ENCODE results near the gene ADCK2.
"Not testable (repeated sequence)": the region's sequence is repeated elsewhere in the genome, so short reads cannot be mapped to it uniquely, and the experiment has no call there.

The ADCK2 gene

DNA sequence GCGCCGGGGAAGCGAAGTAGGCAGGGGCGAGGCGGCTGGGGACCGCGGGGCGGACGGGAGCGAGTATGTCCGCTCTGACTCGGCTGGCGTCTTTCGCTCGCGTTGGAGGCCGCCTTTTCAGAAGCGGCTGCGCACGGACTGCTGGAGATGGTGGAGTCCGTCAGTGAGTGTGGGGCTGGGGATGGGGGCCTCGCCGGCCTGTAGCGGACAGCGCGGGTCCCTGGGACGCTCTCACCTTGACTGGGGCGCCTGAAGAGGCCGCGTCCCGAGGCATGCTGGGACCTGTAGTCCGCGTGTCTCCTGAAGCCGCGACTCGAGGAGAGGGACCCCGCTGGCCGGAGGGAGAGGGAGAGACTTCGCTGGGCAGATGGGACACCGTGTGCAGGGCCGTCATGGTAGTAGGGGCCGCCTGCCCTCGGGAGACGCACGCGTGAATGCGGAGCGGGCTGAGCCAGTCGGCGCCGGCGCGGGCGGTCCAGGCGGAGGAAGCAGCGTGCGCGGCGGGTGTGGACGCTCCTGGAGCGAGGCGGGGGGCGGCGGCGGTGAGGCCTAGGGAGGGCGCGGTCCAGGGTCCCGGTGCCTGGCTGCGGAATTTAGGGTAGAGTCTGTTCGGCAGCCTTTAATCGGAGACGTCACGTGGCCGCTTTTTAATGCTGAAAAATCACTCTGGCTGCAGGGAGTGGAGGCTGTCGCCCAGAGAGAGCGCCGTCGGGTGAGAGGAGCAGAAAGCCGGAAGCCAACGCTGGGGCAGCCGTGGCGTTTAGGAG lies 24.1 kb downstream of the ADCK2 start, which contains the start of gene NDUFB2:
TSS of gene NDUFB2 (plus strand) at position 29 of the 767 bp plus-strand sequence. CDS start at position 66, 37 bp downstream.
- peak; percentile 90 for DNase-seq

DNA sequence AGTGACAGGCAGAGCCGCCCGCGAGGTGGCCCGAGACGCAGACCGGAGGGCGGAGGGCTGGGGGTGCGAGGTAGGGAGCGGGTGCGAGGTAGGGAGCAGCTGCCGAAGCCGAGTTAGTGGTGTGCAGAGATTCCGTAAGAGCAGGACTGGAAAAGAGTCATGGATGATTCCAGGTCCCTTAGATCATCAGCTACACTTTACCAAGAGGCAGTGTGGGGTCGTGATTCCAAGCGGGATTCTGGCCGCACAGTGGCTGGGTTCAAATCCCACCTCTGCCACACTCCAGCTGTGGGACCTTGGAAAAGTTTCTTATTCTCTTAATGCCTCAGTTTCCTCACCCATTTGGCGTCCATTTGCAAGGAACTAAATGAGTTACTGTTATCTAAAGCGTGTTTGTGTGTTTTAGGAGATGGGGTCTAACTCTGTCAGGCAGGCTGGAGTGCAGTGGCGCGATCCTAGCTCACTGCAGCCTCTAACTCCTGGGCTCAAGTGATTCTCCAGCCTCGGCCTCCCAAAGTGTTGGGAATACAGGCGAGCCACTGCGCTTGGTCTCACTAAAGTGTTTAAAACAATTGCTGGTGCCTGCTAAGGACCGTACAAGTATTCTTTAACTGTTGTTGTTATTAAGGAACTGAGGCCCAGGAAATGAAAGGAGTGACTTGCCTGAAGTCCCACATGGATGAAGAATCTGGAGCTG lies 24.9 kb downstream of the ADCK2 start:
- DNase-seq: no peak

DNA sequence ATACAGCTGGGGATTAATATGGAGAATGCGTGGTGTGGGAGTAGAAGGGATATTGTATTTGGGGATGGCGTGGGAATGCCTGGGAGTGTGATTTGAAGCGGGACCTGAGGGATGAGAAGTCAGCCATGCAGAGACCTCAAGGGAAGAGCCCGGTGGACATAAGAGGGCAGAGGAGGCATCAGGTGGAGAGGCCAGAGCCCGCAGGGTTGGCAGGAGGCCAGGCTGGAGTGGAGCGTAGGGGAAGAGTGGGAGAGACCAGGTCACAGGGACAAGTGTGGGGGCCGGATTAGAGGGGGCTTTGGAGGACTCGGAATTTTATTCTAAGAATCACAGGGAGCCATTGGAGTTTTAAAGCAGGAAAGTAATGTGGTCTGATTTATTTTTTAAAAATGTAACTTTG lies 25.7 kb downstream of the ADCK2 start:
- DNase-seq: no peak

DNA sequence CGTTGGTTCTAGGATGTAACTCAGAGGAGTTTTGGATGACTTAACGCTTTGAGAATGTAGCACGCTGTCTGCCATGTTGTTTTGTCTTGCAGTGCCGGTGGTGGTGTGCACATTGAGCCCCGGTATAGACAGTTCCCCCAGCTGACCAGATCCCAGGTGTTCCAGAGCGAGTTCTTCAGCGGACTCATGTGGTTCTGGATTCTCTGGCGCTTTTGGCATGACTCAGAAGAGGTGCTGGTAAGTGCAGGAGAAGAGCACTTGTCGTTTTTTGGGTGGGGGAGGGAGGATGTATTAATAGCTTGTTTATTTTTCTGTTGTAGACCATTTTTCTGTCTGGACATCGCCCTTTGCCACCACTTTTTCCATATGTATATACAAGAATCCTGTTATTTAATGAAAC lies 30.0 kb downstream of the ADCK2 start:
- no peak for DNase-seq

DNA sequence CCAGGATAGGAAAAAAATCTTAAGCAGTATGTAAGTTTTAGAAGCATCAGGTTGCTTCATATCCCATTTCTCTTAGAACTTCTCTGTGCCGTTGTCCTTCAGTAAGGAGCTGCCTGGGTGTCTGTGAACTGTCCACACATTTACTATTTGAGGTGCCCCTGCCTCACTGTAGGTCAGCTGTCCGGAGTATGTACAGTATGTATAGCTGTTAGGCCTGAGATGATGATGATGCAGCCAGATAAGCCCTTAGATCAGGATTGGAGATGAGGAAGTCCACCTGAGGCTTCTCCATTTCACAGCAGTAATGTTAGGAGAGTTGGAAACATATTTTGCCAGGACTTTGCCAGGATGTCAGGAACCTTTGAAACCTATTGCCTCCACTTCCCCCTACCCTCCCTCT lies 31.5 kb downstream of the ADCK2 start:
- no peak for DNase-seq

DNA sequence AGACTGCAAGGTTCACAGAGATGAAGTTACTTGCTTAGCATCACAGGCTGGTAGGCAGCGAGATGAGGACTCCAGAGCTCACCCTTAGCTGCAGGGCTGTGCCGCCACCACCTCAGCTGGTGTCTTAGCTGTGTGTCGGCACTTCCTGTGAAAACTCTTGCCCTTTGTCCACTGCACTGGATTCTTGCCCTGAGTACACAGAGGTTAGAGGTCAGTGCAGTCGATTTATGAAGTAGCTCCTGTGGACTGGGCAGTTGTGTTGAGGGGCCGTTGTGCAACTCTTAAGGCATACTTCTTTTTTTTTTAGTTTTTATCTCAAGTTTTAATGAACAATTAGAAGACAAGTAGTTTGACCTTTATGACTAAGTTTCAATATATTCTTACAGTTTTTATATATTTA lies 34.4 kb downstream of the ADCK2 start:
- no peak for DNase-seq

DNA sequence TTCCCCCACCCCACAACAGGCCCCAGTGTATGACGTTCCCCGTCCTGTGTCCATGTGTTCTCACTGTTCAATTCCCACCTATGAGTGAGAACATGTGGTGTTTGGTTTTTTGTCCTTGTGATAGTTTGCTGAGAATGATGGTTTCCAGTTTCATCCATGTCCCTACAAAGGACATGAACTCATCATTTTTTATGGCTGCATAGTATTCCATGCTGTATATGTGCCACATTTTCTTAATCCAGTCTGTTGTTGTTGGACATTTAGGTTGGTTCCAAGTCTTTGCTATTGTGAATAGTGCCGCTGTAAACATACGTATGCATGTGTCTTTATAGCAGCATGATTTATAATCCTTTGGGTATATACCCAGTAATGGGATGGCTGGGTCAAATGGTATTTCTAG lies 36.0 kb downstream of the ADCK2 start:
- DNase-seq: not testable (repeated sequence)

DNA sequence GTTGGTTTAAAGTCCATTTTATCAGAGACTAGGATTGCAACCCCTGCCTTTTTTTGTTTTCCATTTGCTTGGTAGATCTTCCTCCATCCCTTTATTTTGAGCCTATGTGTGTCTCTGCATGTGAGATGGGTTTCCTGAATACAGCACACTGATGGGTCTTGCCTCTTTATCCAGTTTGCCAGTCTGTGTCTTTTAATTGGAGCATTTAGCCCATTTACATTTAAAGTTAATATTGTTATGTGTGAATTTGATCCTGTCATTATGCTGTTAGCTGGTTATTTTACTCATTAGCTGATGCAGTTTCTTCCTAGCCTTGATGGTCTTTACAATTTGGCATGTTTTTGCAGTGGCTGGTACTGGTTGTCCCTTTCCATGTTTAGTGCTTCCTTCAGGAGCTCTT lies 39.6 kb downstream of the ADCK2 start:
- DNase-seq: not testable (repeated sequence)

DNA sequence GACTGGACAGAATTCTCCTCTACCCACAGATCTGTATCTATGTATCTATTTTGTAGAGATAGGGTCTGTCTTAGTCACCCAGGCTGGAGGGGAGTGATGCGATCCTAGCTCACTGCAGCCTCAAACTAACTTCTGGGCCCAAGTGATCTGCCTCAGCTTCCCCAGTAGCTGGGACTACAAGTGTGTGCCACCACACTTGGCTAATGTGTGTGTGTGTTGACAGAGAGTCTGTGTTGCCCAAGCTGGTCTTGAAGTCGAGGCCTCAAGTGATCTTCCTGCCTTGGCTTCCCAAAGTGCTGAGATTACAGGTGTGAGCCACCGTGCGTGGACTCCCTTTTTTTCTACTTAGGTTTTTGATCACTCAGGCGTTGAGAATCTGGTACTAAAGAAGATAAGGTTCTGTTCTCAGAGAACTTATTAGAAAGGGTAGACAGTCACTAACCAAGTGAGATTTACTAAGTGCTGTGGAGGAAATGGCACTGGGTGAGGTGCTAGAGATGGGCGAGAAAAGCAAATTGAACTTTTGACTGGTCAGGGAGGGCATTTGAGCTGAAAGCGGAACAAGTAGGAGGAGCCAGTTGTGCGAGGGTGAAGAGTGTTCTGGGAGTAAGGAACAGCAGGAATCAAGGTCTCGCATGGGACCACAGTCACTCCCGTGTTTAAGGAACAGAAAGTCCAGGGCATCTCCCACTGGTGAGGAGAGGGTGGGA lies 41.7 kb downstream of the ADCK2 start:
- no peak for DNase-seq

DNA sequence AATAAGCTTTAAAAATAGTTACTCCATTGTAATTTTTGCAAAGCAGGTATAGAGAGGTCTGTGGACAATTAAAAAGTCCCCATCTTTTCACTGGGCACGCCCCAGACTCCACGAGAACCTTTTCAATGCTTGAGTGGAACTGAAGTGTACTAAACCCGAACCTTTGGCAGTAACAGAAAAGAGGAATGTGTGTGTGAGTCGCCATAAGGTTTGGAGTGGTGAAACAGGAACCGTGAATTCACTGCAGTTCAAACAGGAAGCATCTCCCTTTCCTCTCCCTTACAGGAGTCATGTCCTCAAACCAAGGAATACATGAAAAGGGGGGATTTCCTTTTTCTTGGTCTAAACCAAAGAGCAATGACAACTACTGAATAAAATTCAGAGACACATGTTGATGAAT lies 47.0 kb downstream of the ADCK2 start:
- no peak for DNase-seq

DNA sequence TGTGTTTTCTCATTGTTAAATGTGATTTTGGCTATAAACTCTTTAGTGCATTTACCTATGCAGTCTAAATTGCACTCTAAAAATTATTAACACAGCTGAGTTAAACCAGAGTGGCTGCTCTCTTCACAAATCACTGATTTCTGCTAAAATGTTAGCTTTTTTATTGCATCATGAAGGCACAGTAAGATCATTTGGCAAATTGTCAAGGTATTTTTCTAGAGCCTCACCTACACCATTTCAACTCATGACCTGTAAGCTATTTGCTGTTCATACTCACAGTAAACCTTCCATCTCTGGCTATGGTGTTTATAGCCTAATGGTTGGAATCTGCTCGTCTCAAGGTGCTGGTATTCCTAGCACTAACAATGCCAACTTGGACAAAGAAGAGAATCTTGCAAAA lies 49.5 kb downstream of the ADCK2 start:
- DNase-seq: no peak

DNA sequence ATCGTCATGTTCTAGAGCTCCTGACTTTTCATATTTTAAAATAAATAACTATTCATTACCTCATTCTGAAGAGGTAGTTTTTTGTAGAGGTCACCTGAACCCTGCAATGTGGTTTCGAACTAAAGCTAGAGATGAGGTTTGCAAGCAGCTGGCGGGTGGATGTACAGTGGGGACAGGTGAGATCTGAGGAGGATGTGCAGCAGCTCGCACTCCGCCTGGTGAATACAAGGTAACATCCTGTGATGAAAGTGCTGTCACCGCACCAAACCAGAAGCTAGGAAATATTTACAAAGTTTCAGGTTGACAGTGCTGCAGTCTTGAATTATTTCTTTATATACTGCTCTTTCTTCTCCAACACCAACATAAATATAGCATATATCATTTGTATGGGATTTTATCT lies 50.3 kb downstream of the ADCK2 start:
- DNase-seq: no peak

DNA sequence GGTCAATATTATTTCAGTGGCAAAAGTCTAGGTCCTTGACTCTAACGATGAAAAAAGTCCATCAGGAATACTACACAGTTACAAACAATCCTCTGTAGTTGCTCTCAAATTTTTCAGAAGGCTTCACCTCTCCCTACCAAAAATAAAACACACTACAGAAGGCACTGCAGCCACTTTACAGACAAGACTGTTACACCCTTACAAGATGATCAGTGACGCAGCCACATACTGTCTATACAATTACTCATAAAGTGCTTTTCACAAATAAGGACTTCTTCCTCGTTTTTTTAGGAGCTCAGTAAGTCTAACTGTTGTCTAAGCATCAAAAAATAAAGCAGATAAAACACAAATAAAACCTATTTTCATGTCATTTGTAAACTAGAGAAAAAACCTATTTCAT lies 50.8 kb downstream of the ADCK2 start:
- no peak for DNase-seq

DNA sequence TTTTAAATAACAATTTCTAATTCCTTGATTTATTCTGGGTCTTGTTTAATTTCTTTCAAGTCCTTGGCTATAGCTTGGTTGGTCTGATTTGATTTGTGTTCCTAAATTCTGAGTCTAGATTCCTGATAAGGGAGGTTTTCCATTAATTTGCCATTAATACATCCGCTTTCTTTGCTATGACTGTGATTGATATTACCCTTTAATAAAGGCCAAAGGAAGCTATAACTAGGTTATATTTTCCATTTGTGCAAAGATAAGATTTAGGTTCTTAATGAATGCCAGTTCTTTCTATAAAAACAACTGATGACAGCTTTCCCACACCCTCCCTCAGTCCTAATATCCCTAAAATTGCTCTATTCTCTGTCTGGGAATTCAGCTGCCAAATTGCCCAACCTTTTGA lies 52.0 kb downstream of the ADCK2 start:
- no peak for DNase-seq

DNA sequence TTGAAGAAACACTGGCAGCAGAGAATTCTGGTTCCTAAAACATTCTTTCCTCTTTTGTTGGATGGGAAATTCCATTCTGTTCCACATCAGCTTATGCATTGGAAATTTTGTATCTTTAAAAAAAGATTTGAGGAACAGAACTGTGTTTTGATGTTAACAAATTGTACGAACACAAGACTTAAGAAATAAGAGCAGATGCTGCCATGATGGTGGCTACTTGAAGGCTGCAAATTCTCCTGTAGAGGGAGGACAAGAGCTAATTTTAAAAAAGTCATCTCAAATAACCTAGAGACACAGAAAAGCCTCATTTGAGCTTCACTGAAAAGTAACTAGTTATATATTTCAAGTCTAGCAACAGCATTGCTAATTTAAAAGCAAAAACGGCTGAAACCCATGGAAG lies 53.5 kb downstream of the ADCK2 start:
- no peak for DNase-seq

DNA sequence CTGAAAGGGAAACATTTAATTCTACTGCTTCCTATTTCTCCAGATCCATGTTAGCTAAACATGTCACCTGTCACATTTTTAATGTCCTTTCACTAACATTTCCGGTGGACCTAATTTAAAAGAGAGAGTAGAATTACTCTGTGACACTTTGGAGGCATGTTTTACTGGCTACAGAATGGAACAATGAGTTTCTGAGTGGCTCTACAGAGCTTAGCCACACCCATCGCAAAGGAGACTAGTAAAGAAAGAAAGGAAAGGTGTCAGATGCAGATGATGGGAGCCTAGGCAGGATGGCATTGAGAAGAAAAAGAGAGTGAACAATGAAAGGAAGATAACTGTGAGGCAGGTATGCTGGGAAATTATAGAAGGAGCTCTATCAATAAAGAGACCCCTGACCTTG lies 59.7 kb downstream of the ADCK2 start:
- no peak for DNase-seq

DNA sequence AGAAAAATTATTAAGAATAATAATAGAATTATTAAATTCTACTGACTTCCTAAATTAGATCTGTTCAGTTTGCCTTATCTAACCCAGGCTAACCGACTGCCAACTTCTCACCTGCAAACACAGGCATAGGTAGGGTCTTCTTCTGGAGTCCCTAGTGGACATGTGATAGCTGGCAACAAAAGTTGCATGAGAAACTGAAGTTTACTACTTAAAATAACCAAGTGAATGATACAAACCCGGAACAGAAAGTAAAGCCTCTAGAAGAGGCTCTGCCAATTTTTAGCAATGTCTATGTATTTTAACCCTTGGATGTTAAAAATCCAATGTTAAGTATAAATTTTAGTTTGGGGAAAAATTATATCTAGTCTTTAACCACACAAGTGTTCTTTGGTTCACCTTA lies 61.4 kb downstream of the ADCK2 start:
- no peak for DNase-seq

DNA sequence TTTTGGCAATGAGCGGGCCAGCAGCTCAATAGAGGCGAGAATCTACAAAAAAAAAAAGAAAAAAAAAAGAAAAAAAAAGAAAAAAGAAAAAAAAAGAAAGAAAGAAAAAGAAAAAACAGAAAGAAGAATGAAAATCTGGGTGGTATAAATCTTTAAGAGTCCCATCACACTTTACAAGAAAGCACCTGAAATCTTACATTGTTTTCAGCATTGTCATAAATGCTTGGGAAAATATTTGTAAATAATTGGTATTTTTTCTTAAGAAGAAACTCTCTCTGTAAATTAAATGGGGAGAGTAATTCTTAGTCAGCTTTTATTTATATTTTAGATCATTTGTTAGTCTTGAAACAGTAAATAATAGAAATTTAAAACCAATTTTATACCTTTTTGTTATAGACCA lies 62.0 kb downstream of the ADCK2 start:
- no peak for DNase-seq

DNA sequence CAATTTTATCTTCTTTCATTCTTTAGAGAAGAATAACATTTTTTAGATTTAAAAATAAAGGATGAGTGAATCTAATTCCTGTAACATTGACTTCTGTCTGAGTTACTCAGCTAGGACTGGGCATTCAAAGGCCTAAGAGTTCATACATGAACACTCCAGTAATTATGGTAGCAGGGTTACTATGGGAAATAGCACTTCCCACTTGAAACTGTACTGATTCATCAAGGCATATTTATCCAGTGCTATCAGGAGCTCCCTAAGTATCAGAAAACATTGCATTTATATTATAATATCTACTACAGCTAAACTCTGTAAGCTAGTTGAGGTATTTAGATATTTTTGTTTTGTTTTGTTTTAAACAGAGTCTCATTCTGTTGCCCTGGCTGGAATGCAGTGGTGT lies 65.5 kb downstream of the ADCK2 start:
- DNase-seq: no peak

DNA sequence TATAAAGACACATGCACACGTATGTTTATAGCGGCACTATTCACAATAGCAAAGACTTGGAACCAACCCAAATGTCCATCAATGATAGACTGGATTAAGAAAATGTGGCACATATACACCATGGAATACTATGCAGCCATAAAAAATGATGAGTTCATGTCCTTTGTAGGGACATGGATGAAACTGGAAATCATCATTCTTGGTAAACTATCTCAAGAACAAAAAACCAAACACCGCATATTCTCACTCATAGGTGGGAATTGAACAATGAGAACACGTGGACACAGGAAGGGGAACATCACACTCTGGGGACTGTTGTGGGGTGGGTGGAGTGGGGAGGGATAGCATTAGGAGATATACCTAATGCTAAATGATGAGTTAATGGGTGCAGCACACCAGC lies 70.5 kb downstream of the ADCK2 start:
- DNase-seq: not testable (repeated sequence)

DNA sequence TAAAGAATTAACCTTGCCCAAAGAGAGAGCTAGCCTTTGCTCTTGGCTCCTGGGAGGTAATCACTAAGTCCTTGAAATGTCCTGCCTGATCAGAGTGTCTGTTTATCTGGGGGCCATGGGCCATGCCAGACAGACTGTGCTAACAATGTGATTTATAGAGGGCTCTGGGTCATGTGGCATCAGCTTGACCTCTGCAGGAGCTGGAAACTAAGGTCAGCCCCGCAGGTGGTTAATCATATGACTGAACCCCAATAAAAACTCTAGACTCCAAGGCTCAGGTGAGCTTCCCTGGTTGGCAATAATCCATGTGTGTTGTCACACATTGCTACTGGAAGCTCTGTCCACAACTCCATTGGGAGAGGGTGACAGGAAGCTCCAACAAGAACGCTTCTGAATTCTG lies 71.3 kb downstream of the ADCK2 start:
- DNase-seq: no peak
